Stomach smooth muscle (tissue), 2 donors: ENCODE results near the gene GRB7.
"Not testable (repeated sequence)": the region's sequence is repeated elsewhere in the genome, so short reads cannot be mapped to it uniquely, and the experiment has no call there.

Source experiments
- H3K27ac ChIP-seq: one replicate; pipeline ENCODE4 v1.7.0; 2013; ENCODE audit warnings: mild to moderate bottlenecking, low read length, inconsistent platforms
- H3K27me3 ChIP-seq, 2 donors: one replicate each; pipeline ENCODE4 v1.7.0; 2013; ENCODE audit warnings: low read length in 2 of 2; ENCODE audit not compliant: insufficient read depth in 2 of 2, control insufficient read depth in 1 of 2
- H3K36me3 ChIP-seq, 2 donors: one replicate each; pipeline ENCODE4 v1.7.0; 2013; ENCODE audit warnings: low read length in 2 of 2; ENCODE audit not compliant: control insufficient read depth in 2 of 2, insufficient read depth in 2 of 2
- H3K4me1 ChIP-seq: one replicate; pipeline ENCODE4 v1.7.0; 2013; ENCODE audit warnings: low read length; ENCODE audit not compliant: control insufficient read depth, insufficient read depth
- H3K4me3 ChIP-seq, 2 donors: one replicate each; pipeline ENCODE4 v1.7.0; 2013; ENCODE audit warnings: low read length in 2 of 2
- H3K9ac ChIP-seq, 2 donors: one replicate each; pipeline ENCODE4 v1.7.0; 2013; ENCODE audit warnings: low read length in 2 of 2, mild to moderate bottlenecking in 1 of 2
- H3K9me3 ChIP-seq, 2 donors: one replicate each; pipeline ENCODE4 v1.7.0; 2013; ENCODE audit warnings: low read length in 2 of 2; ENCODE audit not compliant: control insufficient read depth in 2 of 2
- donor health status: healthy.
- donor health status: Pancreatic carcinoma.

The GRB7 gene

DNA sequence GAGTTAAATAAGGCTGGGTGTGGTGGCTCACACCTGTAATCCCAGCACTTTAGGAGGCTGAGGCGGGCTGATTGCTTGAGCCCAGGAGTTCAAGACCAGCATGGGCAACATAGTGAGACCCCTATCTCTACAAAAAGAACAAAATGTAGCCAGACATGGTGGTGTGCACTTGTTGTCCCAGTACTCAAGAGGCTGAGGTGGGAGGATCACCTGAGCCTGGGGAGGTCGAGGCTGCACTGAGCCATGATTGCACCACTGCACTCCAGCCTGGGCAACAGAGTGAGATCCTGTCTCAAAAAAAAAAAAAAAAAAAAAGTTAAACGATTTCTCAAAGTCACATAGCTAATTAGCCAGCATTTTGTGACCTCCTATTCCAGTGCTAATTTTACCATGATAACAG lies 26.4 kb downstream of the GRB7 start:
- not testable (repeated sequence) for H3K27ac ChIP-seq

DNA sequence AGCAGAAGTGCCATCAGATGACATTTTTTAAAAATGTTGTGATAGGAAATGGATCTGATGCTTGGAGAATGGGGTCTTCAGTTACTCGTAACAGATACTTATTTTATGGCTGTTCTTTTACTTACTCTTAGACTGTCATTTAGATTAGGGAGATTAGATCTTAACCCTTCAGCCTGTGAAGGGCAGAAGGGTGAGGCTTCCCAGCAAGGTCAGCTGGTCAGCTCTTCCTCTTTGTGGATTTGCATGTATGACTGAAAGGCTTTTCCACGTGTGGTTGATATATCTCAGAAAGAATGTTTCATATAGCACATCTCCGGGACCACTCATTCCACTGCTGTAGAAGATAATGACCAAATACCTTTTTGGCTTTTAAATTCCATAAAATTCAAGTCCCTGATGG lies 27.4 kb downstream of the GRB7 start:
- Histone ChIP-seq H3K4me1 (no peaks in the 10 kb centered on the region), H3K27ac (no peak overlapping the region), H3K9me3 (no peaks in the 10 kb centered on the region), H3K36me3 (no peaks in the 10 kb centered on the region), H3K9ac (no peak overlapping the region), H3K27me3 (peaks cover 6 to 11% of the 10 kb centered on the region in 2 donors), H3K4me3 (no peak overlapping the region)

More for the DNA sequence above, 26.4 kb downstream of the GRB7 start:
- not testable (repeated sequence) for H3K36me3 ChIP-seq, H3K9ac ChIP-seq, H3K4me1 ChIP-seq, H3K4me3 ChIP-seq, H3K9me3 ChIP-seq
- H3K27me3 ChIP-seq: peaks cover 7 to 11% of the 10 kb centered on the region in 2 donors

DNA sequence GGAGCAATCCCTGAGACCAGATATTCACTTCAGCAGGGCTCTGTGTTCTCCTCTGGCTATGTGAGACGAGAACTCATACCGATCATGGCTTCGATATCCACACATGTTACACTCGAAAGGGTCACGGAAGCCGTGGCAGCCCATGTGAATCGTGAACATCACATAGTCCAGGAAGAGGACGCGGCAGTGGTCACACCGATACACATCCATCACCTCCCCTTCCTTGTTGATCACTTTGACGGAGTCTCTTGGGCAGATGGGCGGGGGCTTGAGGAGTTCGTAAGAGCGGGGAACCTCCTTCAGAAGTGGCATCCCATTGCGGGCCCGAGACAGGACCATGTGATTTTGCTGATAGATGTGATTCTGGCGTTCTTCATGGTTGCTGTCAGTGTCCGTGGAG lies 28.0 kb downstream of the GRB7 start:
- Histone ChIP-seq H3K9ac (no peak overlapping the region), H3K36me3 (no peaks in the 10 kb centered on the region), H3K4me3 (no peak overlapping the region), H3K27ac (no peak overlapping the region), H3K9me3 (no peaks in the 10 kb centered on the region), H3K27me3 (peaks cover 3 to 9% of the 10 kb centered on the region in 2 donors), H3K4me1 (no peaks in the 10 kb centered on the region)

DNA sequence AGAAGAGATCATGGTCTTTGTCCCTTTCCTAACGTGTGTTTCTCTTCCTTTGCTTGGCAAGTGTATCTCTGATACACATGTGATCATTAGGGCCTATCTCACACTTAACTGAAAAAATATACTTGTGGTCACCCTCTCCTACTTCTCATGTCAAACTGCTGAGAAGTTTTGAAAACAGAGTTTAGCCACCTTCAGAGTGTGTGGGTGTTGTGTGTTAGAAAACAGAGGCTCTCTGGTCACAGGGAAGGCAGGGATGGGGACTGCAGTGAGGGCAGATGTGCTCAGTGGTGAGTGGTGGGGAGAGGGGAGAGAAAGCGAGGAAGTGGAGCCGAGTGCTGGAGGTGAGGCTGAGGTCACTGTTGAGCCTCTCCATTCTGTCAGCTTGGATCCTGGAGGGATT lies 29.4 kb downstream of the GRB7 start:
- Histone ChIP-seq H3K27me3 (peaks cover 0 to 9% of the 10 kb centered on the region in 2 donors), H3K4me3 (no peak overlapping the region), H3K4me1 (no peaks in the 10 kb centered on the region), H3K9ac (no peak overlapping the region), H3K27ac (no peak overlapping the region), H3K9me3 (no peaks in the 10 kb centered on the region), H3K36me3 (no peaks in the 10 kb centered on the region)

DNA sequence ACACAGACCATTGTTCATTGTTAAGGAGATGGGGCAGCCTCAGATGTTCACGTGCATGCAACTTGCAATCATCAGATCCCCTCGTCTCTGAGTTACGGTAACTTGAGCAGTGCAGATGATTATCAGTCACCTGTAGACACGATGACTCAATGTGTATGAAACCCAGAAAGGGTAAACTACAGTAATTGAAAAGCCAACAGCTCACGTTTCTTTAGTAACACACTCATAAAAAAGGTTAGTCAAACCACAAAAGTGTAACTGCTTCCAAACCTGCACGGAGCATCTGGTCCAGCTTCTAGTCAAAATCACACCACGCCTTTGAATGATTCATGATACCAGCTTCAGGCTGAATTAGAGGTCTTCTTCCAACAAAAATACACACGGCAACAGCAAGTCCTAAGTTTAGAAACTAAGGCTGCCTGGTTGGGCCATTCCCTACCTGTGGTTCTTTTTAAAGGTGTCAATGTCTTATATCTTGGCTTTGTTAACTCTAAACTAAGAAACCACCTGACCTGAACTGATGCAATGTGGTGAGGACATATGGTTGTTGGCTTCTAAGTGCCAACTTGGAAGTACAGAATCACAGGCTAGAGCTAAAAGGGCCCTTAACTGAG lies 32.3 kb downstream of the GRB7 start:
- H3K4me3 ChIP-seq: no peak overlapping the region
- H3K27ac ChIP-seq: no peak overlapping the region
- H3K9me3 ChIP-seq: no peaks in the 10 kb centered on the region
- peaks cover 3 to 21% of the 10 kb centered on the region in 2 donors for H3K27me3 ChIP-seq
- no peaks in the 10 kb centered on the region for H3K36me3 ChIP-seq
- no peaks in the 10 kb centered on the region for H3K4me1 ChIP-seq
- no peak overlapping the region for H3K9ac ChIP-seq

DNA sequence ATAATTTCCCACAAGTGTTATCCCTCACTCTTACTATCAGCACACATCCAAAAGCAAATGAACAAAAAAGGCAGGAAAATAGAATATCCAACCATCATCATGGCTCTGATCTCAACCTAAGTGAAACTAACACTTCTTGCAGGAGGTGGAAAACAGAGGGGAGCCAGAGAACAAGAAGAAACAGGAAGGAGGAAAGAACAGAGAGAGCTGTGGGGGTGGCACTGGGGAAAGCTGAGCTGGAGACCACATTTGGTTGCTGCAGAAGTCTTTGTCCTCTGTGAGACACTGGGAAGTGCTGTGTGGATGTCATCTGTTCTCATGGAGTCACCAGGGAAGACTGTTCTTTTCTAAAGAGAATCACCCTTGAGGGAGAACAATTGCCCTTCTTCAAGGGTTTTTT lies 34.7 kb downstream of the GRB7 start:
- no peak overlapping the region for H3K9ac ChIP-seq
- H3K36me3 ChIP-seq: no peaks in the 10 kb centered on the region
- H3K27ac ChIP-seq: no peak overlapping the region
- H3K9me3 ChIP-seq: no peaks in the 10 kb centered on the region
- no peaks in the 10 kb centered on the region for H3K4me1 ChIP-seq
- H3K27me3 ChIP-seq: peaks cover 5 to 16% of the 10 kb centered on the region in 2 donors
- no peak overlapping the region for H3K4me3 ChIP-seq

DNA sequence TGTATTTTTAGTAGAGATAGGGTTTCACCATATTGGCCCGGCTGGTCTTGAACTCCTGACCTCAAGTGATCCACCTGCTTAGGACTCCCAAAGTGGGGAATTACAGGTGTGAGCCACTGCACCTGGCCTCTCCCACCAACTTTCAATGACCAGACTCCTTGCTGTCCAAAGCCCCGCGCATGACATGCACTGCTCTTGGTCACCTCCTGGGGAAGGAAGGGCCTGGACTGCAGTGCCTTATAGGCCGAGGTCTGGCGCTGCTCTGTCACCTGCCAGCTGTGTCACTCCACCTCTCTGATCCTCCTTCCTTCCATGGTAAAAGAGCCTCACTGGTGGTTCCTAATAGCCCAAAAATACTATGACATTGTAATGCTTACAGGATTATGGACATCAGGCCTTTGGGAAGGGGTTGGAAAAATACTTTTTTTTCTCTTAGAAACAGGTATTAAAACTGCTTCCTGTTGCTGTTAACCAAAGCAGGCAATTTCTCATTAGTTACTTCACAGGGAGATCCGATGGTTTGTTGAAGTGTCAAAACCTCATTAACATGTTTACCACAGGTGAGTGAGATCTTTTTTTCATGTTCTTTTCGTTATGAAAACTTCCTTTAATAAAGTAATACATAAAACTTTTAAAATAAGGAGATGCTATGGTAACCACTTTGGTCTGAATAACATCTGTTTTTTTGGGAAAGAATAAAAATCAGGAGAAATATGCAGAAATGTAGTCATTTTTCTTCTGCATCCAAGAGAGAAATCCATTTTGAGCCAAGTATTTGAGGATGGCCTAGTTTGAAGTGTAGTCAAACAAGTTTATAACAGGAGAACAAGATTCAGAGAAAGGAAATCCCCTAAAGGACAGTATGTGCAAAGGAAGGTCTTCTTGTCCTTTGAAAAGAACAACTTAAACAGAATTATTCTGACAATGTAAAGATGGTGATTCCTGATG lies 35.5 kb downstream of the GRB7 start:
- Histone ChIP-seq H3K9ac (no peak overlapping the region), H3K27ac (no peak overlapping the region)

DNA sequence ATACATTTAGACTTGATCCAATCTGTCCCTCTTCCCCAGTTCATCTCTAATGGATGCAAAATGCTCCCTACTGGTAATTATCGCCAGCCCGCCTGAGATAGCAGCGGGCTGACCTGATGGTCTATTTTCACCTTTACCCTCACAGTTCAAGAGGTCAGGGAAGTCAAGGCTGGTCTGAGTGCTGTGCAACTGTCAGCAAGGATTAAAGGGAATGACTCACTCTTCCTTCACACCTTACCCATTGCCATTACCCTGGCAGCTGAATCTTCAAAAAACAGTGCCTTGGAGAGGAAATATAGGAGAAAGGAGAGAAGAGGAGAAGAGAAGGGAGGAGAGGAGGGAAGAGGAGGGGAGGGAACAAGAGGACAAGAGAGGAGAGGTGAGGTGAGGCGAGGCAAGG lies 36.3 kb downstream of the GRB7 start:
- Histone ChIP-seq H3K4me3 (no peak overlapping the region), H3K36me3 (no peaks in the 10 kb centered on the region), H3K27me3 (peaks cover 10 to 24% of the 10 kb centered on the region in 2 donors), H3K9ac (no peak overlapping the region), H3K27ac (no peak overlapping the region), H3K4me1 (no peaks in the 10 kb centered on the region), H3K9me3 (no peaks in the 10 kb centered on the region)

More for the DNA sequence above, 35.5 kb downstream of the GRB7 start:
- Histone ChIP-seq H3K36me3 (no peaks in the 10 kb centered on the region), H3K4me3 (no peak overlapping the region), H3K9me3 (no peaks in the 10 kb centered on the region), H3K4me1 (no peaks in the 10 kb centered on the region), H3K27me3 (peaks cover 10 to 22% of the 10 kb centered on the region in 2 donors)

DNA sequence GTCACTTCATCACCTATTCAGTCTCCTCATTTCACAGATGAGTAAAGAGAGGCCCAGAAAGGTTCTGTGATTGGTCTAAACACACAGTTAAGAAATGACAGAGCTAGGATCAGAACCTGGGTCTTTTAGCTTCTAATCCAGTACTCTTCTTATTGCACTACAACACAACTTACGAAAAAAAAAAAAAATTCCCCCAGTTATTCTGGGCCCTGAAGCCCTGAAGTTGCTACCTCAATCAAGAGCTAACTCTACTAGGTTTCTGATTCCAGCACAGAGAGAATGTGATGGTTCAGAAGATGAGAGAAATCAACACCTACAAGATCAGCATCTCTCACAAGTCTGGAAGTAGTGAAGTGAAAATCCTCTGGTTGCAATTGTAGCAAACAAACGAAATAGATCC lies 37.3 kb downstream of the GRB7 start:
- H3K9me3 ChIP-seq: no peaks in the 10 kb centered on the region
- H3K36me3 ChIP-seq: no peaks in the 10 kb centered on the region
- H3K27me3 ChIP-seq: peaks cover 12 to 24% of the 10 kb centered on the region in 2 donors
- H3K4me3 ChIP-seq: no peak overlapping the region
- no peak overlapping the region for H3K9ac ChIP-seq
- H3K27ac ChIP-seq: no peak overlapping the region
- no peaks in the 10 kb centered on the region for H3K4me1 ChIP-seq

DNA sequence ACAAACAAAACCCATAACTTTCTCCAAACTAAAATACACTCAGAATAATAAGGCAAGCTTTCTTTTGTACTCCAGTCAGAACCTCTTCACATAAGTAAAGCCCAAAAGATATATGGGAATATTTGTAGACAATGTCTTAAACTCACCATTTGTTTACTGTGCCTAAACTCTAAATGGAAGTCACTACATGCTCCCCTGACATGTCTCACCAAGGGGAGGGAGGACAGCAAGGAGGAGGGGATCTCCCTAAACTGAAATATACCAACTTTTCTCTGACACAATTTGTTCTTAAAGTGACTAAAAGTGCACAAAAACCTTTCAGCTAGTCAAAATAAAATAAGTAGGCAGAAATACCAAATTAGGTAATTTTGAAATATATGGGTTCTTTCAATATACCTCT lies 38.5 kb downstream of the GRB7 start:
- Histone ChIP-seq H3K27me3 (peaks cover 12 to 27% of the 10 kb centered on the region in 2 donors), H3K9me3 (no peaks in the 10 kb centered on the region), H3K4me1 (no peaks in the 10 kb centered on the region), H3K36me3 (no peaks in the 10 kb centered on the region), H3K4me3 (no peak overlapping the region), H3K27ac (no peak overlapping the region), H3K9ac (no peak overlapping the region)
